HepG2 (cell line): ENCODE measurements around the gene C6orf132. TPM values are rescaled to one million over a fixed set of nuclear protein-coding genes. Genes with fewer than 3 reads are reported as not detected.

Experiments
- GATAD1 ChIP-seq: IDR thresholded peaks from 2 replicates; pipeline ENCODE4 v1.6.1; 2016; ENCODE audit warnings: missing genetic modification reagents, missing compliant biosample characterization
- HNRNPL ChIP-seq: fragments of 200-400 bp; formaldehyde crosslinking; IDR thresholded peaks from 2 replicates; pipeline ENCODE4 v1.6.1; 2017; ENCODE audit warnings: mild to moderate bottlenecking, low read depth, low read length
- KDM5B ChIP-seq: sonication (generic); formaldehyde crosslinking; IDR thresholded peaks from 2 replicates; pipeline ENCODE4 v1.4.0; 2020; ENCODE audit warnings: missing genetic modification reagents, mild to moderate bottlenecking, borderline replicate concordance
- NCOA2 ChIP-seq: sonication (generic); formaldehyde crosslinking; IDR thresholded peaks from 2 replicates; pipeline ENCODE4 v1.8.0; 2022; ENCODE audit warnings: inconsistent platforms
- NFKBIZ ChIP-seq: IDR thresholded peaks from 2 replicates; pipeline ENCODE4 v1.6.1; 2018; ENCODE audit warnings: missing genetic modification reagents, missing compliant biosample characterization
- PPARG ChIP-seq: conservative IDR thresholded peaks from 2 replicates; pipeline ENCODE4 v1.6.1; 2016; ENCODE audit warnings: missing biosample characterization, missing genetic modification reagents
- SMC3 ChIP-seq: IDR thresholded peaks from 2 replicates; pipeline ENCODE4 v1.6.1; 2011; ENCODE audit warnings: low read length, improper control_type of control experiment
- TP53 ChIP-seq: sonication (generic); formaldehyde crosslinking; conservative IDR thresholded peaks from 2 replicates; pipeline ENCODE4 v1.4.0; 2020; ENCODE audit warnings: missing genetic modification reagents
- ZEB1 ChIP-seq: IDR thresholded peaks from 2 replicates; pipeline ENCODE4 v1.6.1; 2012; ENCODE audit warnings: mild to moderate bottlenecking, low read depth, inconsistent platforms; ENCODE audit not compliant: insufficient replicate concordance
- ZFP36L1 ChIP-seq: sonication (generic); formaldehyde crosslinking; IDR thresholded peaks from 2 replicates; pipeline ENCODE4 v1.8.0; 2022; ENCODE audit warnings: mild to moderate bottlenecking, missing genetic modification reagents, moderate library complexity
- ZMYM3 ChIP-seq: sonication (generic); formaldehyde crosslinking; IDR thresholded peaks from 2 replicates; pipeline ENCODE4 v1.5.1; 2020; ENCODE audit warnings: mild to moderate bottlenecking, missing genetic modification reagents
- ZNF317 ChIP-seq: sonication (generic); formaldehyde crosslinking; IDR thresholded peaks from 2 replicates; pipeline ENCODE4 v1.5.0; 2020; ENCODE audit warnings: mild to moderate bottlenecking, missing genetic modification reagents
- ZNF501 ChIP-seq: sonication (generic); formaldehyde crosslinking; IDR thresholded peaks from 2 replicates; pipeline ENCODE4 v1.5.1; 2020; ENCODE audit warnings: mild to moderate bottlenecking, moderate library complexity, missing genetic modification reagents
- ZNF614 ChIP-seq: IDR thresholded peaks from 2 replicates; pipeline ENCODE4 v1.6.1; 2018; ENCODE audit warnings: missing biosample characterization, missing genetic modification reagents, inconsistent platforms, borderline replicate concordance
- ZNF772 ChIP-seq: sonication (generic); formaldehyde crosslinking; IDR thresholded peaks from 2 replicates; pipeline ENCODE4 v1.5.0; 2020; ENCODE audit warnings: mild to moderate bottlenecking, missing genetic modification reagents
- polyA plus RNA-seq, 8 experiments: library from polyadenylated mRNA; depleted of rRNA in 3 of 8; stranded (reverse) in 7 of 8; unstranded in 1 of 8; fragments of >200 nt; fragmentation: Illumina TruSeq in 4 of 8; extraction: Trizol in 4 of 8; gene quantifications; 2 replicates each; pipeline versions ENCODE4 v1.2.1 to v1.2.3, GENCODE V29; 2011 to 2016; ENCODE audit warnings: low read depth in 4 of 8, missing spikeins in 1 of 8, mixed read lengths in 1 of 8; ENCODE audit not compliant: insufficient read depth in 1 of 8
- total RNA-seq, 5 experiments: library from RNA; depleted of rRNA; stranded (reverse); fragments of >200 nt; fragmentation: Illumina TruSeq; extraction: Trizol; gene quantifications; 2 replicates each; pipeline ENCODE4 v1.2.3, GENCODE V29; 2016; ENCODE audit warnings: low read depth in 1 of 5
- TF ChIP-seq, protein P1 (sequence below): sonication (generic); formaldehyde crosslinking; IDR thresholded peaks from 2 replicates; pipeline ENCODE4 v1.4.0; 2020; ENCODE audit warnings: missing genetic modification reagents
- TF ChIP-seq, protein P2 (sequence below), 2 experiments: sonication (generic) in 1 of 2; formaldehyde crosslinking in 1 of 2; IDR thresholded peaks; 2 replicates each; pipeline versions ENCODE4 v1.4.0 to v1.6.1; 2018 to 2020; ENCODE audit warnings: missing genetic modification reagents in 2 of 2, borderline replicate concordance in 1 of 2, low read depth in 1 of 2, mild to moderate bottlenecking in 1 of 2, missing biosample characterization in 1 of 2
- TF ChIP-seq, protein P3 (sequence below): sonication (generic); formaldehyde crosslinking; IDR thresholded peaks from 2 replicates; pipeline ENCODE4 v1.9.0; 2022; ENCODE audit warnings: missing genetic modification reagents, mild to moderate bottlenecking, borderline replicate concordance
- TF ChIP-seq, protein P4 (sequence below): sonication (generic); formaldehyde crosslinking; IDR thresholded peaks from 2 replicates; pipeline ENCODE4 v1.4.0; 2020; ENCODE audit warnings: missing genetic modification reagents
- TF ChIP-seq, protein P5 (sequence below): sonication (generic); formaldehyde crosslinking; IDR thresholded peaks from 2 replicates; pipeline ENCODE4 v1.4.0; 2020; ENCODE audit warnings: missing genetic modification reagents

The C6orf132 gene
- total and polyA plus RNA-seq, 2 of the 13 experiments (the other 11 are each of a cell fraction or from before 2014, with no cell fraction given) = 0.78 to 3.0 TPM

DNA sequence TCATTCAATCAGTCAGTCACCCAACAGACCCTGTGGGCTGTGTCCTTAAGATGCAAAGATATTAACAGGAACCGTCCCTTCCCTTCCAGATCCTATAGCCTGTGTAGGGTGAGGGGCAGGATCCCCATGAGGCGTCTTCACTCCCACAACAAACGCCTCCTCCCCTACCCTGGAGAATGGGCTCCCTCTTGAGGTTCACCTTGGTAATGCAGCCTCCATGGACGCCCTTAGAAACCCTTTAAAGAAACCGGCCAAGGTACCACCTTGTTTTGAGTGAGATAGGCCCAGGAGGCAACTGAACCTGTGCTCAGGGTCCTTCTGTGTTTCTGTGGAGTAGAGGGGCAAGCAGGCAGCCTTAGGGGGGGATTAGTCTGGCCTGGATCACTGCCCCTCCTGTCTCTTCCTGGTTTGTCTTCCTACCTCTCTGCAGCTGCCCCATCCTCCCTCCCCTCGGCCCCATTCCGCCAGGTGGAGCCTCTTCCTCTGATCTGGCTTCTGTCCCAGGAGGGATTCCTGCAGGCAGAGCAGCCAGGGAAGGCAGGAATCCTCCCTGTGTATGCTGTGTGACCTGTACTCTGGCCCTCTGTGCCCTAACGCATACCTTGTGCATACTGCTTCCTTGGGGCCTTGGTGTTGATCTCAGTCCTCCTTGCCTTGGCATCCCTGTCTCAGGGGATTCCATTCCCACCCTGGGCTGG, 24.2 kb upstream of the C6orf132 start (continued):
- TF ChIP-seq GATAD1 (peak; percentile 48; the same call in 1 of the 2 replicates), ZFP36L1 (CRISPR knock-in tag) (peak; percentile 34; the same call in 1 of the 2 replicates), SMC3 (peak; percentile 90), NFKBIZ (CRISPR knock-in tag) (0 out of 2 replicates have a peak, but pooled peaks have one; percentile 39), KDM5B (CRISPR knock-in tag) (peak; percentile 84), ZNF317 (CRISPR knock-in tag) (0 out of 2 replicates have a peak, but pooled peaks have one; percentile 58), ZNF501 (CRISPR knock-in tag) (peak; percentile 86), NCOA2 (CRISPR knock-in tag) (peak; percentile 32; the same call in 1 of the 2 replicates), ZMYM3 (no peak), TP53 (CRISPR knock-in tag) (no peak), ZNF614 (CRISPR knock-in tag) (0 out of 2 replicates have a peak, but pooled peaks have one; percentile 29), ZNF772 (CRISPR knock-in tag) (peak; percentile 73; the same call in 1 of the 2 replicates), PPARG (CRISPR knock-in tag) (0 out of 2 replicates have a peak, but pooled peaks have one; percentile 24), HNRNPL (no peak), ZEB1 (peak; percentile 15)
- TF ChIP-seq, protein P1, sequence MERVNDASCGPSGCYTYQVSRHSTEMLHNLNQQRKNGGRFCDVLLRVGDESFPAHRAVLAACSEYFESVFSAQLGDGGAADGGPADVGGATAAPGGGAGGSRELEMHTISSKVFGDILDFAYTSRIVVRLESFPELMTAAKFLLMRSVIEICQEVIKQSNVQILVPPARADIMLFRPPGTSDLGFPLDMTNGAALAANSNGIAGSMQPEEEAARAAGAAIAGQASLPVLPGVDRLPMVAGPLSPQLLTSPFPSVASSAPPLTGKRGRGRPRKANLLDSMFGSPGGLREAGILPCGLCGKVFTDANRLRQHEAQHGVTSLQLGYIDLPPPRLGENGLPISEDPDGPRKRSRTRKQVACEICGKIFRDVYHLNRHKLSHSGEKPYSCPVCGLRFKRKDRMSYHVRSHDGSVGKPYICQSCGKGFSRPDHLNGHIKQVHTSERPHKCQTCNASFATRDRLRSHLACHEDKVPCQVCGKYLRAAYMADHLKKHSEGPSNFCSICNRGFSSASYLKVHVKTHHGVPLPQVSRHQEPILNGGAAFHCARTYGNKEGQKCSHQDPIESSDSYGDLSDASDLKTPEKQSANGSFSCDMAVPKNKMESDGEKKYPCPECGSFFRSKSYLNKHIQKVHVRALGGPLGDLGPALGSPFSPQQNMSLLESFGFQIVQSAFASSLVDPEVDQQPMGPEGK = no peak
- TF ChIP-seq, protein P2, sequence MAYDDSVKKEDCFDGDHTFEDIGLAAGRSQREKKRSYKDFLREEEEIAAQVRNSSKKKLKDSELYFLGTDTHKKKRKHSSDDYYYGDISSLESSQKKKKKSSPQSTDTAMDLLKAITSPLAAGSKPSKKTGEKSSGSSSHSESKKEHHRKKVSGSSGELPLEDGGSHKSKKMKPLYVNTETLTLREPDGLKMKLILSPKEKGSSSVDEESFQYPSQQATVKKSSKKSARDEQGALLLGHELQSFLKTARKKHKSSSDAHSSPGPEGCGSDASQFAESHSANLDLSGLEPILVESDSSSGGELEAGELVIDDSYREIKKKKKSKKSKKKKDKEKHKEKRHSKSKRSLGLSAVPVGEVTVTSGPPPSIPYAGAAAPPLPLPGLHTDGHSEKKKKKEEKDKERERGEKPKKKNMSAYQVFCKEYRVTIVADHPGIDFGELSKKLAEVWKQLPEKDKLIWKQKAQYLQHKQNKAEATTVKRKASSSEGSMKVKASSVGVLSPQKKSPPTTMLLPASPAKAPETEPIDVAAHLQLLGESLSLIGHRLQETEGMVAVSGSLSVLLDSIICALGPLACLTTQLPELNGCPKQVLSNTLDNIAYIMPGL (CRISPR knock-in tag; IDR thresholded peaks at IDR 0.05; ENCODE audit: borderline replicate concordance in 1 of 2, low read depth in 1 of 2) = peak; percentile 47 to 83; a peak in 1 of 4 replicates
- TF ChIP-seq, protein P3, sequence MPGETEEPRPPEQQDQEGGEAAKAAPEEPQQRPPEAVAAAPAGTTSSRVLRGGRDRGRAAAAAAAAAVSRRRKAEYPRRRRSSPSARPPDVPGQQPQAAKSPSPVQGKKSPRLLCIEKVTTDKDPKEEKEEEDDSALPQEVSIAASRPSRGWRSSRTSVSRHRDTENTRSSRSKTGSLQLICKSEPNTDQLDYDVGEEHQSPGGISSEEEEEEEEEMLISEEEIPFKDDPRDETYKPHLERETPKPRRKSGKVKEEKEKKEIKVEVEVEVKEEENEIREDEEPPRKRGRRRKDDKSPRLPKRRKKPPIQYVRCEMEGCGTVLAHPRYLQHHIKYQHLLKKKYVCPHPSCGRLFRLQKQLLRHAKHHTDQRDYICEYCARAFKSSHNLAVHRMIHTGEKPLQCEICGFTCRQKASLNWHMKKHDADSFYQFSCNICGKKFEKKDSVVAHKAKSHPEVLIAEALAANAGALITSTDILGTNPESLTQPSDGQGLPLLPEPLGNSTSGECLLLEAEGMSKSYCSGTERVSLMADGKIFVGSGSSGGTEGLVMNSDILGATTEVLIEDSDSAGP (CRISPR knock-in tag) = peak; percentile 58; the same call in 1 of the 2 replicates
- TF ChIP-seq, protein P4, sequence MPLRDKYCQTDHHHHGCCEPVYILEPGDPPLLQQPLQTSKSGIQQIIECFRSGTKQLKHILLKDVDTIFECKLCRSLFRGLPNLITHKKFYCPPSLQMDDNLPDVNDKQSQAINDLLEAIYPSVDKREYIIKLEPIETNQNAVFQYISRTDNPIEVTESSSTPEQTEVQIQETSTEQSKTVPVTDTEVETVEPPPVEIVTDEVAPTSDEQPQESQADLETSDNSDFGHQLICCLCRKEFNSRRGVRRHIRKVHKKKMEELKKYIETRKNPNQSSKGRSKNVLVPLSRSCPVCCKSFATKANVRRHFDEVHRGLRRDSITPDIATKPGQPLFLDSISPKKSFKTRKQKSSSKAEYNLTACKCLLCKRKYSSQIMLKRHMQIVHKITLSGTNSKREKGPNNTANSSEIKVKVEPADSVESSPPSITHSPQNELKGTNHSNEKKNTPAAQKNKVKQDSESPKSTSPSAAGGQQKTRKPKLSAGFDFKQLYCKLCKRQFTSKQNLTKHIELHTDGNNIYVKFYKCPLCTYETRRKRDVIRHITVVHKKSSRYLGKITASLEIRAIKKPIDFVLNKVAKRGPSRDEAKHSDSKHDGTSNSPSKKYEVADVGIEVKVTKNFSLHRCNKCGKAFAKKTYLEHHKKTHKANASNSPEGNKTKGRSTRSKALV (CRISPR knock-in tag) = 0 out of 2 replicates have a peak, but pooled peaks have one; percentile 19
- TF ChIP-seq, protein P5, sequence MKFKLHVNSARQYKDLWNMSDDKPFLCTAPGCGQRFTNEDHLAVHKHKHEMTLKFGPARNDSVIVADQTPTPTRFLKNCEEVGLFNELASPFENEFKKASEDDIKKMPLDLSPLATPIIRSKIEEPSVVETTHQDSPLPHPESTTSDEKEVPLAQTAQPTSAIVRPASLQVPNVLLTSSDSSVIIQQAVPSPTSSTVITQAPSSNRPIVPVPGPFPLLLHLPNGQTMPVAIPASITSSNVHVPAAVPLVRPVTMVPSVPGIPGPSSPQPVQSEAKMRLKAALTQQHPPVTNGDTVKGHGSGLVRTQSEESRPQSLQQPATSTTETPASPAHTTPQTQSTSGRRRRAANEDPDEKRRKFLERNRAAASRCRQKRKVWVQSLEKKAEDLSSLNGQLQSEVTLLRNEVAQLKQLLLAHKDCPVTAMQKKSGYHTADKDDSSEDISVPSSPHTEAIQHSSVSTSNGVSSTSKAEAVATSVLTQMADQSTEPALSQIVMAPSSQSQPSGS (CRISPR knock-in tag) = 0 out of 2 replicates have a peak, but pooled peaks have one; percentile 22
